ENCODE results near the gene OXSR1.

Gene OXSR1

DNA sequence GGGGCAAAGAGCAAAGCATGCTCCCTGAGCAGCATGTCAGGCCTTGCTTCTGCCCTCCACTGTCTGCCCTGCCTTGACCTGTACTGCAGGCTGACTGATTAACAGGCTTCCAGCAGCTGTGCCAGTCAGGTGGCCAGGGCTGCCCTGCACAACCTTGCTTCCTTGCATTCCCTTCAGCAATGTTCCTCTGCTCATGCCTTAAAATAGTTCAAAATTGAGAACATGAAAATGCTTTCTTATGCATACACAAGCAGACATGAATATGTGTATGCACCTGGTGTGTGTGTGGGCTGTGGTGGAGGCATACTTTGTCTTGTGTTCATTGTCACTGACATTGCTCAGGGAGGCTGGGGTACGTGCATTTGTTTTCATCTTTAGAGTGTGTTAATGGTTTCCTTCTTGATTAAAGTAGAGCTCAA, 99.0 kb downstream of the OXSR1 start:
- Histone ChIP-seq H3K4me3 (no peak overlapping the region), H3K4me1 (peaks cover 29 to 41% (median 32%) of the 10 kb centered on the region in 10 experiments), H3K4me2 (no peak overlapping the region), H3K27me3 (no peaks in the 10 kb centered on the region), H3K27ac (no peak overlapping the region), H3K36me3 (peaks cover 6 to 16% (median 12%) of the 10 kb centered on the region in 11 experiments; a peak in 16 of 22 replicates), H3K9me3 (replicated peaks in 1 of 11) (peaks cover 0 to 13% (median 5%) of the 10 kb centered on the region in 11 experiments; a peak in 5 of 22 replicates), H4K20me1 (peaks cover 0 to 10% (median 0%) of the 10 kb centered on the region in 11 experiments; a peak in 3 of 22 replicates), H3K9ac (no peak overlapping the region)
- no peak for TF ChIP-seq Cebpa-rat (IDR thresholded peaks at IDR 0.05)

DNA sequence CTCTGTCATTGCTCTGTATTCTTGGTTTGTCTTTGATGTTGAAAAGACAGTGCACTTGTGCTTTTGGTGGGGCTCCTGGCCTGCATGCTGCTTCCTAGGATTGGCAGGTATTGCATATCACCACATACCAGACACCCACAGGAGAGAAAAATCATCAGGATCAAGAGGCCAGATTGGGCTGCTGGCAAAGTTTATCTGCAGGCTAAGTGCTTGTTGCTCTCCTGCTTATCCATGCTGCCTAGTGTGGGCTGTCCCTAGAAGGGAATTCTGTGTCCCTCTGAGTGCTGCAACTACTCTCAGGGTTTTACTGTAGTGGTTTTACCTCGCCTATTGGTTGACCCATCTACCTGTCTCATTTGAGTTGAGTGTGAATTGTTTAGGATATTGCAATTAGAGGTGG, 99.4 kb downstream of the OXSR1 start:
- H3K27me3 ChIP-seq: no peaks in the 10 kb centered on the region
- no peak for TF ChIP-seq Cebpa-rat (IDR thresholded peaks at IDR 0.05)
- H4K20me1 ChIP-seq: peaks cover 0 to 10% (median 0%) of the 10 kb centered on the region in 11 experiments; a peak in 3 of 22 replicates
- H3K9ac ChIP-seq: no peak overlapping the region
- peaks cover 6 to 16% (median 12%) of the 10 kb centered on the region in 11 experiments; a peak in 16 of 22 replicates for H3K36me3 ChIP-seq
- H3K4me1 ChIP-seq: peaks cover 29 to 43% (median 33%) of the 10 kb centered on the region in 10 experiments
- H3K9me3 ChIP-seq (replicated peaks in 1 of 11): peaks cover 0 to 13% (median 5%) of the 10 kb centered on the region in 11 experiments; a peak in 5 of 22 replicates
- H3K4me3 ChIP-seq: no peak overlapping the region
- H3K4me2 ChIP-seq: no peak overlapping the region
- H3K27ac ChIP-seq: no peak overlapping the region

DNA sequence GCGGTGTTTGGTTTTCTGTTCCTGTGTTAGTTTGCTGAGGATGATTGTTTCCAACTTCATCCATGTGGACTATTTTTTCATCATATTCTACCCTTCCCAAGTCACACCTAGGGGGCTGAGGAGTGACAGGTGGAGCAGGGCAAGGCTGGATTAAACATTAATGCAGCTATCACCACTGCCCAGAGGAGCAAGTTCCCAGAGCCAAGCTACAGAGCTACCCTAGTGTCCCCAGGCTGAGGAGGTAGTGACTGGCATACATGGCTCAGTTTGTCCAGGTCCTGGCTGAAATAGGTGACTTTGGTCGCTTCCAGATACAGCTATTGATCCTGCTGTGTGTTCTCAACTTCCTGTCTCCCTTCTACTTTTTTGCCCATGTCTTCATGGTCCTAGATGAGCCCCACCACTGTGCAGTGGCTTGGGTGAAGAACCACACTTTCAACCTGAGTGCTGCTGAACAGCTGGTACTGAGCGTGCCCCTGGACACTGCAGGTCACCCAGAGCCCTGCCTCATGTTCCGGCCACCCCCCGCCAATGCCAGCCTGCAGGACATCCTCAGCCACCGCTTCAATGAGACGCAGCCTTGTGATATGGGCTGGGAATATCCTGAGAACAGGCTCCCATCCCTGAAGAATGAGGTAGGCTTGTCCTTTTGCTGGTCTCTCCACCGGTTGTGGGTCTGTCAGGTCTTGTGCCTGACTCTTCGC, 100.4 kb downstream of the OXSR1 start, which contains the start of gene SLC22A13:
TSS of gene SLC22A13 (plus strand) at position 209 of the 704 bp plus-strand sequence. CDS start at position 258, 49 bp downstream.
- no peak within 1 kb of the TSS for H3K9ac ChIP-seq
- H3K4me2 ChIP-seq: peak within 1 kb of the TSS; percentile 10 to 96 (median 84); a peak in 19 of 22 replicates
- H3K27ac ChIP-seq: peak within 1 kb of the TSS in 7 of 11 experiments; percentile 31 to 71 (median 52); a peak in 10 of 22 replicates
- H3K4me3 ChIP-seq: no peak within 1 kb of the TSS
- H3K4me1 ChIP-seq: peaks cover 29 to 43% (median 33%) of the 10 kb centered on the region in 10 experiments
- TF ChIP-seq Cebpa-rat (IDR thresholded peaks at IDR 0.05): no peak
- peaks cover 0 to 11% (median 4%) of the 10 kb centered on the region in 11 experiments; a peak in 5 of 22 replicates for H3K9me3 ChIP-seq (replicated peaks in 1 of 11)
- H3K36me3 ChIP-seq: peaks cover 4 to 10% (median 7%) of the 10 kb centered on the region in 11 experiments; a peak in 15 of 22 replicates
- no peaks in the 10 kb centered on the region for H3K27me3 ChIP-seq
- peaks cover 0 to 10% (median 0%) of the 10 kb centered on the region in 11 experiments; a peak in 2 of 22 replicates for H4K20me1 ChIP-seq

DNA sequence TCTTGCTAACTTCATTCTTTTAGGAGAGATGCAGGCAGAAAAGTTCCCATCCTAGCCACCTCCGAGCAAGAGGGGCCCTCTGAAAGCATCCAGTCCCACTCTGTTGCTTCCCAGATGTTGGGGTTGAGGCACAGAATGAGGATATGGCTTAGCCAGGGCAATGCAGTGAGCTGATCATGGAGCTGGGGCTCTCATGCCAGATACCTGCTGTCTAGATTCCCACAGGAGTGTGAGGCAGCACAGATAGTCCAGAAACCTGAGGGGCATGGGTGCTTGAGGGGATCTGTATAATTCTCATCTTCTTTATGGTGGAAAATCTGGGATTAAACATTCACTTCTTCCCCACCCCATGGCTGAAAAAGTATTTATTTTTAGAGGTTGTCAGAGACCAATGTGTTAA, 101.5 kb downstream of the OXSR1 start:
- H3K27ac ChIP-seq: peak overlapping the region in 7 of 11 experiments; percentile 31 to 71 (median 52); a peak in 10 of 22 replicates
- TF ChIP-seq Cebpa-rat (IDR thresholded peaks at IDR 0.05): no peak
- H3K9me3 ChIP-seq (replicated peaks in 1 of 11): 0 out of 22 replicates have a peak, but pooled peaks cover 0 to under 1% (median 0%) of the 10 kb centered on the region in 11 experiments
- H3K4me2 ChIP-seq: peak overlapping the region; percentile 1 to 96 (median 84); a peak in 20 of 22 replicates
- H3K27me3 ChIP-seq: no peaks in the 10 kb centered on the region
- H3K4me3 ChIP-seq: no peak overlapping the region
- peaks cover 0 to 10% (median 0%) of the 10 kb centered on the region in 11 experiments; a peak in 2 of 22 replicates for H4K20me1 ChIP-seq
- H3K36me3 ChIP-seq: peaks cover 0 to 10% (median 0%) of the 10 kb centered on the region in 11 experiments; a peak in 2 of 22 replicates
- no peak overlapping the region for H3K9ac ChIP-seq
- H3K4me1 ChIP-seq: peaks cover 29 to 46% (median 36%) of the 10 kb centered on the region in 10 experiments

DNA sequence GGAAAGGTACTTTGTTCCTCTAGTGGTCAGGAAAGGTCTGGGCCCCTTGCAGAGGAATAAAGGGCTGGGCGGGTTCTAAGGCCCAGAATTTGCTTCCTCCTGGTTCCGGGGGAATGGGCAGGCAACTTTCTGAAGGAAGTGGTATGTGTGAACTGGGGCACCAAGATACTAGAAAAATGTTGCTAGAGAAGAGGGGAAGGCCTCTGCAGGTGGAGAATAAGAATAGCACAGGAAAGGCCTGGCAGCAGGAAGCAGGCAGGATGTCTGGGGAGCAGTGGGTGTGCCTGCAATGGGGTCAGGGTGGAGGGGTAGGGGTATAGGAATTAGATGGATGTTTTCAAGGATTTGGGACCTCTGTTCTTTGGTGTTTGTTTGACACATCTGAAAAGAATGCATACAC, 102.3 kb downstream of the OXSR1 start:
- peaks cover 0 to 10% (median 0%) of the 10 kb centered on the region in 11 experiments; a peak in 2 of 22 replicates for H3K36me3 ChIP-seq
- no peak for TF ChIP-seq Cebpa-rat (IDR thresholded peaks at IDR 0.05)
- peak overlapping the region in 6 of 11 experiments; percentile 5 to 53 (median 34); a peak in 9 of 22 replicates for H3K9ac ChIP-seq
- H3K4me1 ChIP-seq: peaks cover 29 to 54% (median 45%) of the 10 kb centered on the region in 10 experiments
- no peaks in the 10 kb centered on the region for H3K27me3 ChIP-seq
- 0 out of 22 replicates have a peak, but pooled peaks cover 0 to under 1% (median 0%) of the 10 kb centered on the region in 11 experiments for H3K9me3 ChIP-seq (replicated peaks in 1 of 11)
- peak overlapping the region; percentile 64 to 96 (median 84) for H3K4me2 ChIP-seq
- H3K4me3 ChIP-seq: peak overlapping the region in 2 of 10 experiments; percentile 7 to 12; a peak in 2 of 20 replicates
- H4K20me1 ChIP-seq: peaks cover 0 to 10% (median 0%) of the 10 kb centered on the region in 11 experiments; a peak in 1 of 22 replicates
- H3K27ac ChIP-seq: peak overlapping the region in 9 of 11 experiments; percentile 10 to 71 (median 54); a peak in 15 of 22 replicates

DNA sequence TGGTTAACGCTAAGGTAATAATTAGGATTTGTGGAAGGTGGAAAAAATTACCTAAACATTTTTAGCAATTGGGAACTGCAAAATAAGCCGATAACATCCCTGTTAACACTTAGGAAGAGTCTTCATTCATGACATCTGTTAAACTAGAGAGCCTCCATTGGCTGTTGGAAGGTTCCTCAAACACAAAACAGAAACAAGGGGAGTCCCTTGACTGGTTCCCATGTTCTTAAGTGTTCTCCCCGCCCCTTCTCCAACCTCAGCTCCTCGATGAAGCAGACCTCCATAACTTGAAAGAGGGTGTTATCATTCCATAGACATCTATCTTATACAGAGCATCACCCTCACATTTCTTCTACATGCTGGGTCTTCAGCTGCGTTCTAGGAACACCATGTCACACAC, 102.8 kb downstream of the OXSR1 start:
- Histone ChIP-seq H3K36me3 (peaks cover 0 to 10% (median 0%) of the 10 kb centered on the region in 11 experiments; a peak in 2 of 22 replicates), H3K4me2 (peak overlapping the region; percentile 64 to 96 (median 84)), H3K4me3 (peak overlapping the region in 2 of 10 experiments; percentile 19 to 23; a peak in 5 of 20 replicates), H3K9ac (peak overlapping the region in 5 of 11 experiments; percentile 4 to 41 (median 19); a peak in 6 of 22 replicates), H3K4me1 (peaks cover 29 to 59% (median 49%) of the 10 kb centered on the region in 10 experiments), H3K27me3 (no peaks in the 10 kb centered on the region), H4K20me1 (peaks cover 0 to 10% (median 0%) of the 10 kb centered on the region in 11 experiments; a peak in 1 of 22 replicates), H3K27ac (peak overlapping the region in 9 of 11 experiments; percentile 10 to 71 (median 54); a peak in 17 of 22 replicates), H3K9me3 (replicated peaks in 1 of 11) (peaks cover 0 to 5% (median 0%) of the 10 kb centered on the region in 11 experiments; a peak in 2 of 22 replicates)
- no peak for TF ChIP-seq Cebpa-rat (IDR thresholded peaks at IDR 0.05)

DNA sequence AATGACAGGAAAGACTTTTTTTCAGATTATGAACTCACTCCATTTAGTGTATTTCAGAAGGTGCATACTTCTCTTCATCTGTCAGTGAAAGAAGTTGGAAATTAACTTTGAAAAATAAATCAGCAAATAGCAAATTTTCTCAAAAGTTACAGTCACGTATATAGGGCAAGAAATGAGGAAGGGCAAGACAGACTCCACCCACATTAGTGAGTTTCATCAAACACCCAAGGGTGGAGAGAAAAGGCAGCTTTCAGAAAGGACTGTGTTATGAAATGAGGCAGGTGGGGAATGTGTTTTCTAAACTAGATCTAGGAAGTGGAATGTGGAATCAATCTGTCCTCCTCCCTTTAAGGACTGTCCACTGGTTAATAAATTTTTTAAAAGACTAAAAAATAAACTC, 103.2 kb downstream of the OXSR1 start:
- Histone ChIP-seq H3K27ac (peak overlapping the region in 9 of 11 experiments; percentile 10 to 71 (median 54); a peak in 18 of 22 replicates), H4K20me1 (peaks cover 0 to 10% (median 0%) of the 10 kb centered on the region in 11 experiments; a peak in 1 of 22 replicates), H3K4me2 (peak overlapping the region; percentile 64 to 96 (median 84)), H3K36me3 (peaks cover 0 to 10% (median 0%) of the 10 kb centered on the region in 11 experiments; a peak in 2 of 22 replicates), H3K27me3 (no peaks in the 10 kb centered on the region), H3K9ac (peak overlapping the region in 6 of 11 experiments; percentile 4 to 41 (median 20); a peak in 5 of 22 replicates), H3K9me3 (replicated peaks in 1 of 11) (peaks cover 0 to 9% (median 0%) of the 10 kb centered on the region in 11 experiments; a peak in 2 of 22 replicates), H3K4me3 (peak overlapping the region in 2 of 10 experiments; percentile 19 to 23; a peak in 4 of 20 replicates), H3K4me1 (peaks cover 29 to 63% (median 53%) of the 10 kb centered on the region in 10 experiments)
- no peak for TF ChIP-seq Cebpa-rat (IDR thresholded peaks at IDR 0.05)

DNA sequence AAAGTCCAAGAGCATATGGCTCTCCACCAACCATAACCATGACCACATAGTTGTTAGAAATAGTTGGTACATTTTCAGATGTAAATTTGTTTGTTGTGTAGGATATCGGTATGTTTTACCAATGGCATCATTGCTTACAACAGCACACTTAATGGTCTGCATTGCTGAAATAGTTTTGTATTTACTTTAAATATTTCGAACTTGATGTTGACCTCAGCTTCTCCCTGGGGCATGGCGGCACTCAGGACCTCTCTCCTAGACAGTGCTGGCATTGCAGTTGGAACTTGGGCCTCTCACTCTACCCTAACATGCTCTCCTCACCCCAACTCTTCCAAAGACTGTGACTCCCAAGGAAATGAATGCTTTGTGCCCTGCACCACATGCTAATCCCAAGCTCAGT, 105.3 kb downstream of the OXSR1 start:
- no peak for TF ChIP-seq Cebpa-rat (IDR thresholded peaks at IDR 0.05)
- no peaks in the 10 kb centered on the region for H4K20me1 ChIP-seq
- H3K36me3 ChIP-seq: peaks cover 0 to 26% (median 0%) of the 10 kb centered on the region in 11 experiments; a peak in 5 of 22 replicates
- H3K9me3 ChIP-seq (replicated peaks in 1 of 11): peaks cover 0 to 12% (median 0%) of the 10 kb centered on the region in 11 experiments; a peak in 2 of 22 replicates
- H3K27ac ChIP-seq: no peak overlapping the region
- H3K9ac ChIP-seq: no peak overlapping the region
- H3K4me3 ChIP-seq: no peak overlapping the region
- H3K27me3 ChIP-seq: no peaks in the 10 kb centered on the region
- H3K4me1 ChIP-seq: peaks cover 29 to 60% (median 53%) of the 10 kb centered on the region in 10 experiments
- no peak overlapping the region for H3K4me2 ChIP-seq
